Stomach (tissue), 9 donors: ENCODE measurements around the gene CEP20. TPM values are rescaled to one million over a fixed set of nuclear protein-coding genes. Genes with fewer than 3 reads are reported as not detected.
A peak's percentile ranks its signal among the peaks of the same experiment; 100 is the strongest.

ENCODE experiments used
- DNase-seq, 2 donors: peaks; one replicate each; pipeline versions ENCODE4 v3.0.0 to v3.0.0-alpha.2; 2013 to 2019
- H3K27ac ChIP-seq, 5 donors: fragments of 200-600 bp in 4 of 5; sonication (generic) in 4 of 5; one replicate each; pipeline ENCODE4 v1.5.1; 2013 to 2019; ENCODE audit warnings: mild to moderate bottlenecking in 1 of 5, moderate library complexity in 1 of 5
- H3K27me3 ChIP-seq, 3 donors: fragments of 200-600 bp; sonication (generic); one replicate each; pipeline ENCODE4 v1.5.1; 2017 to 2019; ENCODE audit warnings: mixed run types in 1 of 3
- H3K36me3 ChIP-seq, 4 donors: fragments of 200-600 bp; sonication (generic); 1 replicate in 3 of 4; 2 replicates in 1 of 4; pipeline ENCODE4 v1.5.1; 2016 to 2019
- H3K4me1 ChIP-seq, 4 donors: fragments of 200-600 bp; sonication (generic); one replicate each; pipeline ENCODE4 v1.5.1; 2016 to 2019
- H3K4me3 ChIP-seq, 4 donors: fragments of 200-600 bp; sonication (generic) in 3 of 4; one replicate each; pipeline ENCODE4 v1.5.1; 2016 to 2019; ENCODE audit warnings: mild to moderate bottlenecking in 1 of 4
- H3K9me3 ChIP-seq, 4 donors: fragments of 200-600 bp; sonication (generic); one replicate each; pipeline ENCODE4 v1.5.1; 2016 to 2019
- EP300 ChIP-seq: sonication (generic); formaldehyde crosslinking; IDR thresholded peaks from one replicate; pipeline ENCODE4 v1.6.1; 2017; ENCODE audit warnings: antibody characterized with exemption
- POLR2A ChIP-seq, 4 donors: fragments of 450-650 bp; IDR thresholded peaks; one replicate each; pipeline ENCODE4 v1.6.1; 2016; ENCODE audit warnings: antibody characterized with exemption in 4 of 4, control low read depth in 2 of 4, mild to moderate bottlenecking in 1 of 4, moderate library complexity in 1 of 4
- POLR2AphosphoS5 ChIP-seq, 3 donors: sonication (generic); formaldehyde crosslinking; IDR thresholded peaks; one replicate each; pipeline ENCODE4 v1.6.1; 2016; ENCODE audit warnings: antibody characterized with exemption in 3 of 3
- WGBS, 5 donors: extraction: QIAGEN DNeasy Blood & Tissue Kit in 3 of 5; methylation state at CpG; one replicate each; pipeline versions ENCODE4 v1.1.5 to v1.1.7; 2013 to 2018; 5-methylcytosine and 5-hydroxymethylcytosine counted together
- intact Hi-C: fragments of 100-400 bp; cut with DNase I; formaldehyde crosslinking; loops from one replicate; pipeline ENCODE4 v1.15.1; 2023; ENCODE audit warnings: low total_unique reads
- polyA plus RNA-seq, 3 donors: library from polyadenylated mRNA; stranded (reverse); fragments of 200-250 nt; gene quantifications; one replicate each; pipeline ENCODE4 v1.2.3, GENCODE V29; 2013
- total RNA-seq, 5 donors: library from RNA; depleted of rRNA; stranded (reverse); fragments of >200 nt; gene quantifications; one replicate each; pipeline versions ENCODE4 v1.1.0 to v1.2.3, GENCODE V29; 2014 to 2016
- TF ChIP-seq, protein P1 (sequence below), 7 experiments: fragments of 450-650 bp in 4 of 7; fragments of 200-600 bp in 3 of 7; sonication (generic) in 3 of 7; IDR thresholded peaks; one replicate each; pipeline ENCODE4 v1.5.1; 2016 to 2019; ENCODE audit warnings: antibody characterized with exemption in 7 of 7, control low read depth in 2 of 7, mild to moderate bottlenecking in 1 of 7
- donor health status: healthy with polysubstance abuse.
- donor health status: Bipolar disorder and iron deficiency.
- donor health status: healthy.

CEP20 gene
- total and polyA plus RNA-seq, 8 donors, result 7.0 to 40.0 (median 17.8) TPM

DNA sequence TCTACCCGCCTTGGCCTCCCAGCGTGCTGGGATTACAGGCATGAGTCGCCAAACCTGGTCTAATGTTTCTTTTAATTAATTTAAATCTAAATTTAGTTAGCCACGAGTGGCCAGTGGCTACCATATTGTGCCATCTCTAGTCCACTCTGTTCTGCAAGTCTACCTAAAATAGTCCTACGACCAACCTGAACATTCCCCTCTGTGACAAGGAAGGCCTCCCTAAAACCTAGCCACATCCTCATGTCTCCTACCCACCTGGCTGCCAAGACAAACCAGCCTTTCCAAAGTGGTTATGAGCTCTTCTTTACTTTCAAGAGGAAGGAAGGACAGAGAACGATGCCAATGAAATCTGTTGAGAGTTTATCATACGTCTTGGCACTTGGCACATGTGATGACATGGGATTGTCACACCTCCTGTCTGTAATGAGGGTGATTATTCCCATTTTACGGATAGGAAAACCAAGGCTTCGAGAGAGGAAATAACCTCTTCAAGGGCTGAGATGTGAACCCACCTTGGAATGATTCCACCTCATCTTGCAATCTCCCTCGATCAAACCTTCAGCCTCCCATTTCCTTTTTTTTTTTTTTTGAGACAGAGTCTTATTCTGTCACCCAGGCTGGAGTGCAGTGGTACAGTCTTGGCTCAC is 51.3 kb downstream of the CEP20 start:
- 71 to 87% (median 80%) methylated on average over 10 of the region's 10 CpGs for WGBS, 5 donors
- TF ChIP-seq POLR2A (IDR thresholded peaks at IDR 0.05) (no peak), POLR2AphosphoS5 (IDR thresholded peaks at IDR 0.05) (no peak), EP300 (no peak)
- TF ChIP-seq, protein P1, sequence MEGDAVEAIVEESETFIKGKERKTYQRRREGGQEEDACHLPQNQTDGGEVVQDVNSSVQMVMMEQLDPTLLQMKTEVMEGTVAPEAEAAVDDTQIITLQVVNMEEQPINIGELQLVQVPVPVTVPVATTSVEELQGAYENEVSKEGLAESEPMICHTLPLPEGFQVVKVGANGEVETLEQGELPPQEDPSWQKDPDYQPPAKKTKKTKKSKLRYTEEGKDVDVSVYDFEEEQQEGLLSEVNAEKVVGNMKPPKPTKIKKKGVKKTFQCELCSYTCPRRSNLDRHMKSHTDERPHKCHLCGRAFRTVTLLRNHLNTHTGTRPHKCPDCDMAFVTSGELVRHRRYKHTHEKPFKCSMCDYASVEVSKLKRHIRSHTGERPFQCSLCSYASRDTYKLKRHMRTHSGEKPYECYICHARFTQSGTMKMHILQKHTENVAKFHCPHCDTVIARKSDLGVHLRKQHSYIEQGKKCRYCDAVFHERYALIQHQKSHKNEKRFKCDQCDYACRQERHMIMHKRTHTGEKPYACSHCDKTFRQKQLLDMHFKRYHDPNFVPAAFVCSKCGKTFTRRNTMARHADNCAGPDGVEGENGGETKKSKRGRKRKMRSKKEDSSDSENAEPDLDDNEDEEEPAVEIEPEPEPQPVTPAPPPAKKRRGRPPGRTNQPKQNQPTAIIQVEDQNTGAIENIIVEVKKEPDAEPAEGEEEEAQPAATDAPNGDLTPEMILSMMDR (IDR thresholded peaks at IDR 0.05), result no peak
- peak overlapping the region in 4 of 5 donors; percentile 26 to 86 (median 52) for H3K27ac ChIP-seq
- no peaks in the 10 kb centered on the region for H3K27me3 ChIP-seq
- no peaks in the 10 kb centered on the region for H3K9me3 ChIP-seq
- intact Hi-C loops, result no loop called here
- H3K4me3 ChIP-seq, result no peak overlapping the region
- H3K36me3 ChIP-seq, result peaks cover 0 to 20% (median 0%) of the 10 kb centered on the region in 4 donors
- DNase-seq, result no peak
- peaks cover 0 to 34% (median 9%) of the 10 kb centered on the region in 4 donors for H3K4me1 ChIP-seq

DNA sequence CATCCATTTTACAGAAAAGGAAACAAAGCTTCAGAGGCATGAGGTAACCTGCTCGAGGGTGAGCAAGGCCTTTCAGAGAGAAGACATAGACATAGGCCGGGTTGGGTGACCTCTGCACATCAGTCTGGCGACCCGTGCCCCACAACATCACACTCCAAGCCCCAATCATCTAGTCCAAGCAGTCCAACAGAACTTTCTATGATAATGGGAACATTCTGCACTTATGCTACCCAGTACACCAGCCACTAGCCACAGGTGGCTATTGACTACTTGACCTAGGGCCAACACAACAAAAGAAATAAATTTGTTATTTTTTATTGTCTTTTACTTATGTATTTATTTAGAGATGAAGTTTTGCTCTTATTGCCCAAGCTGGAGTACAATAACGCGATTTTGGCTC is 52.3 kb downstream of the CEP20 start:
- Histone ChIP-seq H3K27me3 (no peaks in the 10 kb centered on the region), H3K4me3 (peak overlapping the region in 1 of 4 donors; percentile 4), H3K9me3 (no peaks in the 10 kb centered on the region), H3K36me3 (peaks cover 0 to 20% (median 0%) of the 10 kb centered on the region in 4 donors), H3K4me1 (peaks cover 0 to 31% (median 11%) of the 10 kb centered on the region in 4 donors), H3K27ac (peak overlapping the region in 4 of 5 donors; percentile 53 to 86 (median 64))
- no peak for TF ChIP-seq POLR2A (IDR thresholded peaks at IDR 0.05)
- TF ChIP-seq, protein P1 (IDR thresholded peaks at IDR 0.05), result no peak
- TF ChIP-seq EP300, result no peak
- TF ChIP-seq POLR2AphosphoS5 (IDR thresholded peaks at IDR 0.05), result no peak
- WGBS, 5 donors, result 77 to 93% (median 84%) methylated on average over 6 of the region's 6 CpGs
- no peak for DNase-seq
- intact Hi-C loops, result no loop called here

DNA sequence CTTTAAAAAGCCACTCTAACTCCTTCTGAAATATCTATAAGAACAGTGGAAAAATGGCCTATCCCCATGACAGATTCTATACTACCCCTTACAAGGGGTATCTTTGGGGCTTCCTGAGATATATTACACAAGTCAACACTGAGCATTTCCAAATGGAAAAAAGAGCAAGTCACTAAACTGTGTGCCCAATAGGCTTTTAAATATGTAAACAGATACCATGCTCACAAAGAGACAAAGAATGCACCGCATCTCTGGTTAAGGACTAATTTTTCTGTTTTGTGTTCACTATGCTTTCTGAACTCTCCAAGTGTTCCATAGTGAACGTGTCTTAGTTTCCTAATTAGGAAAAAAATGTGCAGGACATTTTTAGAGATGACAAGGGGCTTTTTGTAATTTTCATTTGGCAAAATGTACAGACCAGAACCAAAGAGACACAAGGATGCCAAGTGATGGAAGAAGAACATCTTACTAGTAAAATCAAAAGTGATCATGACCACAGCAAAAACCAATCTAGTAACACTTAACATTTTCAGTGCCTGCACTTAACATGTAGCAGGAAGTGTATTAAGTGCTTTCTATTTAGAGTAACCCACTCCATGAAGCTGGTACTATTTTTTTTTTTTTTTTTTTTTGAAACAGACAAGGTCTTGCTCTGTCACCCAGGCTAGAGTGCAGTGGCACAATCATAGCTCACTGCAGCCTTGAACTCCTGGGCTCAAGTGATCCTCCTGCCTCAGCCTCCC is 53.1 kb downstream of the CEP20 start:
- peaks cover 0 to 36% (median 13%) of the 10 kb centered on the region in 4 donors for H3K4me1 ChIP-seq
- H3K27ac ChIP-seq, result peak overlapping the region in 4 of 5 donors; percentile 53 to 86 (median 69)
- no peaks in the 10 kb centered on the region for H3K27me3 ChIP-seq
- TF ChIP-seq, protein P1 (IDR thresholded peaks at IDR 0.05), result no peak
- TF ChIP-seq POLR2AphosphoS5 (IDR thresholded peaks at IDR 0.05) (no peak), POLR2A (IDR thresholded peaks at IDR 0.05) (no peak), EP300 (no peak)
- no peaks in the 10 kb centered on the region for H3K9me3 ChIP-seq
- H3K4me3 ChIP-seq, result peak overlapping the region in 1 of 4 donors; percentile 4
- no peak for DNase-seq
- intact Hi-C loops, result no loop called here
- H3K36me3 ChIP-seq, result peaks cover 0 to 20% (median 0%) of the 10 kb centered on the region in 4 donors
- WGBS, 5 donors, result 51 to 56% (median 52%) methylated on average over 2 of the region's 2 CpGs

DNA sequence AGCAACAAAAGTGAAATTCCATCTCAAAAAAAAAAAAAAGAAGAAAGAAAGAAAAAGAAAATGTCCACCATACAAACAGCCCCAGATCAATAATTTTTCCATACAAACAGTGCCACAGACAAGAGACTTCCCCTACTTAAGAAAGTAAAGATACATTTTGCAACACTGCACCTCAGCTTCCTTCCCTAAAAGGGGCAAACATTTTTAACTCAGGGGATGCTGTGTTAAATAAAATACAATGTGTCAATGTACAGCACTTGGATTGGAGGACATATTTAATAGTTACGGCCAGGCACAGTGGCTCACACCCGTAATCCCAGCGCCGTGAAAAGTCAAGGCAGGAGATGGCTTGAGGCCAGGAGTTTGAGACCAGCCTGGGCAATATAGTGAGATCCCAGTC is 53.9 kb downstream of the CEP20 start:
- WGBS, 5 donors, result 61 to 91% (median 77%) methylated on average over 4 of the region's 4 CpGs
- peaks cover 0 to 39% (median 18%) of the 10 kb centered on the region in 4 donors for H3K4me1 ChIP-seq

More for the DNA sequence above, 53.9 kb downstream of the CEP20 start:
- Histone ChIP-seq H3K27me3 (no peaks in the 10 kb centered on the region), H3K27ac (peak overlapping the region in 4 of 5 donors; percentile 46 to 86 (median 76)), H3K36me3 (peaks cover 0 to 20% (median 0%) of the 10 kb centered on the region in 4 donors), H3K4me3 (no peak overlapping the region), H3K9me3 (no peaks in the 10 kb centered on the region)
- intact Hi-C loops, result no loop called here
- DNase-seq, result no peak
- TF ChIP-seq, protein P1 (IDR thresholded peaks at IDR 0.05), result no peak
- no peak for TF ChIP-seq POLR2A (IDR thresholded peaks at IDR 0.05)
- TF ChIP-seq EP300, result no peak
- no peak for TF ChIP-seq POLR2AphosphoS5 (IDR thresholded peaks at IDR 0.05)
